ENCODE results near the gene LGI1.

LGI1 gene

GRCh38 chr10:93752761-93753160 is 5.0 kb upstream of the LGI1 start:
- Histone ChIP-seq H3K27ac (ENCODE audit: low read depth, low read length, poor library complexity, severe bottlenecking) (no peak overlapping the region), H3K36me3 (ENCODE audit: insufficient read depth, low read length) (no peaks in the 10 kb centered on the region), H3F3A (ENCODE audit: insufficient read depth, low read length) (no peaks in the 10 kb centered on the region), H3K9me3 (ENCODE audit: low read length) (no peaks in the 10 kb centered on the region), H2AFZ (ENCODE audit: low read length) (no peak overlapping the region), H3K9me2 (ENCODE audit: low read depth, low read length) (no peaks in the 10 kb centered on the region), H3K4me2 (ENCODE audit: low read length) (no peak overlapping the region), H3K4me3 (ENCODE audit: low read depth, low read length, poor library complexity, severe bottlenecking) (no peak overlapping the region), H4K20me1 (ENCODE audit: insufficient read depth, low read length) (no peaks in the 10 kb centered on the region), H3K9ac (ENCODE audit: low read length) (no peak overlapping the region), H3K79me2 (ENCODE audit: insufficient read depth, low read length) (no peaks in the 10 kb centered on the region), H3K27me3 (ENCODE audit: insufficient read depth, low read length) (no peaks in the 10 kb centered on the region), H3K4me1 (ENCODE audit: insufficient read depth, low read length, severe bottlenecking) (no peaks in the 10 kb centered on the region)
- no peak for TF ChIP-seq EZH2 (IDR thresholded peaks at IDR 0.05; ENCODE audit: borderline replicate concordance, low read length)
- no peak for TF ChIP-seq CTCF (IDR thresholded peaks at IDR 0.05; ENCODE audit: low read length)

- Histone ChIP-seq H3F3A (ENCODE audit: insufficient read depth, low read length) (no peaks in the 10 kb centered on the region), H3K27ac (ENCODE audit: low read depth, low read length, poor library complexity, severe bottlenecking) (no peak overlapping the region), H3K4me1 (ENCODE audit: insufficient read depth, low read length, severe bottlenecking) (no peaks in the 10 kb centered on the region), H2AFZ (ENCODE audit: low read length) (no peak overlapping the region), H3K36me3 (ENCODE audit: insufficient read depth, low read length) (no peaks in the 10 kb centered on the region), H3K79me2 (ENCODE audit: insufficient read depth, low read length) (no peaks in the 10 kb centered on the region), H4K20me1 (ENCODE audit: insufficient read depth, low read length) (no peaks in the 10 kb centered on the region), H3K4me3 (ENCODE audit: low read depth, low read length, poor library complexity, severe bottlenecking) (no peak overlapping the region), H3K4me2 (ENCODE audit: low read length) (no peak overlapping the region), H3K9ac (ENCODE audit: low read length) (no peak overlapping the region), H3K9me3 (ENCODE audit: low read length) (no peaks in the 10 kb centered on the region), H3K27me3 (ENCODE audit: insufficient read depth, low read length) (no peaks in the 10 kb centered on the region), H3K9me2 (ENCODE audit: low read depth, low read length) (no peaks in the 10 kb centered on the region)
- TF ChIP-seq CTCF (IDR thresholded peaks at IDR 0.05; ENCODE audit: low read length) (no peak), EZH2 (IDR thresholded peaks at IDR 0.05; ENCODE audit: borderline replicate concordance, low read length) (no peak)
These were observed 4.0 kb upstream of the LGI1 start for GRCh38 chr10:93753621-93754250.

- no peak overlapping the region for H3K4me3 ChIP-seq (ENCODE audit: low read depth, low read length, poor library complexity, severe bottlenecking)
- no peaks in the 10 kb centered on the region for H3K9me2 ChIP-seq (ENCODE audit: low read depth, low read length)
- H3F3A ChIP-seq (ENCODE audit: insufficient read depth, low read length) = no peaks in the 10 kb centered on the region
- no peaks in the 10 kb centered on the region for H3K9me3 ChIP-seq (ENCODE audit: low read length)
- H4K20me1 ChIP-seq (ENCODE audit: insufficient read depth, low read length) = no peaks in the 10 kb centered on the region
- H3K9ac ChIP-seq (ENCODE audit: low read length) = no peak overlapping the region
- no peak overlapping the region for H3K4me2 ChIP-seq (ENCODE audit: low read length)
- H3K36me3 ChIP-seq (ENCODE audit: insufficient read depth, low read length) = no peaks in the 10 kb centered on the region
- no peaks in the 10 kb centered on the region for H3K27me3 ChIP-seq (ENCODE audit: insufficient read depth, low read length)
- H3K4me1 ChIP-seq (ENCODE audit: insufficient read depth, low read length, severe bottlenecking) = no peaks in the 10 kb centered on the region
- no peak for TF ChIP-seq CTCF (IDR thresholded peaks at IDR 0.05; ENCODE audit: low read length)
- no peak for TF ChIP-seq EZH2 (IDR thresholded peaks at IDR 0.05; ENCODE audit: borderline replicate concordance, low read length)
- H3K27ac ChIP-seq (ENCODE audit: low read depth, low read length, poor library complexity, severe bottlenecking) = no peak overlapping the region
- H3K79me2 ChIP-seq (ENCODE audit: insufficient read depth, low read length) = no peaks in the 10 kb centered on the region
- no peak overlapping the region for H2AFZ ChIP-seq (ENCODE audit: low read length)
These were observed 3.0 kb upstream of the LGI1 start for GRCh38 chr10:93754761-93755160.
